ENCODE results near the gene MYBBP1A. TPM values are rescaled to one million over a fixed set of nuclear protein-coding genes. Genes with fewer than 3 reads are reported as not detected.

The MYBBP1A gene
- total RNA-seq, 1 experiment from 2014 or later = 123 TPM

DNA sequence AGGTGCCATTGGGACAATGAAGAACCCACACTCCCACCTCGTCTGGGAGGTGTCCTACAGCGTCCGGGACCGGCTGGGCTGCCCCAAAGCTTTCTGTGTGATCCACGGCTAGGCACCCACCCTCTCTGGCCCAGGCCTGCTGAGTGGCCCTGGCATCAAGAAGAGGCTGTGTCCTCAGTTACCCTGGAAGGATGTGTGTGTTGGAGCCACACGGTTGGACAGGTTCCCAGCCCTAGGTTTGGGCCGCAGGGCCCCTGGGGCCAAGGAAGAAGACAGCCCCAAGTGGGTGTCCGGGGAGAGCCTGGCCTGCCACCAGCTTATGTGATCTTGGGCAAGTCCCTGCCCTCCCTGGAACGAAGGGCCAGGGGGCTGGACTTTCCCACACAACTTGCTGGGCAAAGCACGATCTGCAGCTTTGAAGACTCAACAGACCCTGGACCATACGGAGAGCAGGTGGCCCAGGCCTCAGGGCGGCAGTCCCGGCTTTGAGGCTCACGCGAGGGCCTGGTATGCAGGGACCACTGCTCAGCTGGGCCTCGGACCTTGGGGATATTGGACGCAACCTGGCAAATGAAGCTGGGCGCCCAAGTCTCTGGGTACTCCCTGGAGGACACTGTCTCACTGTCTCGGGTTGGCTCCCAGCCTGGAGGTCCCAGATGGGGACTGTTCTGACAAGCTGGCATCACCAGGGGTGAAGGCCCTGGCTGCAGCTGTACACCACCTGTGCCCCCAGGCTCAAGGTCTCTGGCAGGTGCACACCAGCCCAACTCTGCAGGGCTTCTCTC lies 17.5 kb downstream of the MYBBP1A start:
- Mint-ChIP-seq H3K27ac (ENCODE audit: low read depth, unreplicated experiment) (no peak overlapping the region), H3K36me3 (ENCODE audit: insufficient read depth, unreplicated experiment) (peaks cover 58% of the 10 kb centered on the region), H3K4me1 (ENCODE audit: insufficient read depth, unreplicated experiment) (peaks cover 5% of the 10 kb centered on the region), H3K27me3 (ENCODE audit: insufficient read depth, unreplicated experiment) (no peaks in the 10 kb centered on the region), H3K9me3 (ENCODE audit: unreplicated experiment) (no peaks in the 10 kb centered on the region), H3K4me3 (ENCODE audit: unreplicated experiment) (no peak overlapping the region)
- DNase-seq (ENCODE audit: unreplicated experiment) = no peak
- ChIA-PET POLR2A (interaction anchor here (0.5 to 2.9 kb wide), 5 partner anchors 12 to 297 kb away, joined by 3 to 15 read pairs (median 6); partner anchors contain the start of gene MYBBP1A), CTCF (no interaction called here)
- no TSS peak for BruUV-seq (replicated peaks)
- intact Hi-C loops (cut with micrococcal nuclease) = no loop called here
- TF ChIP-seq, protein P1, sequence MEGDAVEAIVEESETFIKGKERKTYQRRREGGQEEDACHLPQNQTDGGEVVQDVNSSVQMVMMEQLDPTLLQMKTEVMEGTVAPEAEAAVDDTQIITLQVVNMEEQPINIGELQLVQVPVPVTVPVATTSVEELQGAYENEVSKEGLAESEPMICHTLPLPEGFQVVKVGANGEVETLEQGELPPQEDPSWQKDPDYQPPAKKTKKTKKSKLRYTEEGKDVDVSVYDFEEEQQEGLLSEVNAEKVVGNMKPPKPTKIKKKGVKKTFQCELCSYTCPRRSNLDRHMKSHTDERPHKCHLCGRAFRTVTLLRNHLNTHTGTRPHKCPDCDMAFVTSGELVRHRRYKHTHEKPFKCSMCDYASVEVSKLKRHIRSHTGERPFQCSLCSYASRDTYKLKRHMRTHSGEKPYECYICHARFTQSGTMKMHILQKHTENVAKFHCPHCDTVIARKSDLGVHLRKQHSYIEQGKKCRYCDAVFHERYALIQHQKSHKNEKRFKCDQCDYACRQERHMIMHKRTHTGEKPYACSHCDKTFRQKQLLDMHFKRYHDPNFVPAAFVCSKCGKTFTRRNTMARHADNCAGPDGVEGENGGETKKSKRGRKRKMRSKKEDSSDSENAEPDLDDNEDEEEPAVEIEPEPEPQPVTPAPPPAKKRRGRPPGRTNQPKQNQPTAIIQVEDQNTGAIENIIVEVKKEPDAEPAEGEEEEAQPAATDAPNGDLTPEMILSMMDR (IDR thresholded peaks at IDR 0.05; ENCODE audit: unreplicated experiment) = no peak

DNA sequence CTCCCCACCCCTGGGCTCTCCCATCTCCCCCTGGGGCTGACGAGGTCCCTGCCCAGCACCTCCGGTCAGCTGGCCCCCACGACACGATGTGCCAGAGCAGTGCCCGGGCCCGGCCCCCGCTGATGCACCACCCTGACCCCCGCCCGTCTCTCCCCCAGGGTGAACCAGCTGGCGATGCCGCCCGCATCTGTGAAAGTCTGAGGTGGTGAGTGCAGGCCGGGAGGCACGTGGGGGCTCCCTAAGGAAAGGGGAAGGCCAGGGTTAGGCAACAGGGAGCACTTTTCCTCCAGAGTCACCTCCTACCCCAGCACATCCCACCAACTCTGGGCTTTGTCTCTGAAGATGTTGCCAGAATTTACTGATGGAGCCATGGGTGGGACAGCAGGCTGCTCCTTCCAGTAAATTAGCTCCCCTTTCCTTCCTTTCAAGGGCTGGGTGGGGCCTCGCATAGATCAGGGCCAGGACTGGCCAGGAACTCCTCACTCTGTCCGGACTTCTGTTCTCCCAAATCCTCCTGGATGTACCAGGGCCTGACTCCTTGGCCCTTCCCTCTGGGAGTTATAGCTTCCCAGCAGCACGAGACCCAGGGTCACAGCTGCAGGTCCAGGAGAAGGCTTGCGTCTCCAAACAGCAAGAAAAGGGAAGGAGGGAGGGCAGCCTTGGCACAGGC lies 18.3 kb downstream of the MYBBP1A start:
- POLR2A ChIA-PET = interaction anchor here (0.5 to 2.9 kb wide), 5 partner anchors 11 to 298 kb away, joined by 3 to 15 read pairs (median 6); partner anchors contain the start of gene MYBBP1A
- H3K27ac Mint-ChIP-seq (ENCODE audit: low read depth, unreplicated experiment) = no peak overlapping the region

DNA sequence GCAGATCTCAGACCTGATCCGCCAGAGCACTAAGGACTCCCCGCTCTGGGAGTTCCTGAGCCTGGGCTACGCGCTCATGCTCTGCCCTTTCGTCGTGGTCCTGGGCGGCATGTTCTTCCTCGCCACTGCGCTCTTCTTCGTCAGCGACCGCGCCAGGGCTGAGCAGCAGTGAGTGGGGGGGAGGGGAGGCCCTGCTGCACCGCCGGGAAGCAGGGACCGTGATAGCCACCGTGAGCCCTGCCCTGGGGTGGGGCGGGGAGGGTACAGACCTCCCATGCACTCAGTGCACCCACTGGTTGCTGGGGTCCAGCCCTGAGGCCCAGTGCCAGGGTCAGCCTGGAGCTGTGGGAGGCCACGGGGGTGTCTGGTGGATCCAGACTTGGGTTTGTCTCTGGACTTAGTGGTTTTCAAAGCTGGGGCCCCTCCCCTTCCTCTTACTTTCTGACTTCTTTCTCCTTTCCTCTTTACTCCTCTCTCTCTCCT lies 18.9 kb downstream of the MYBBP1A start:
- Mint-ChIP-seq H3K4me3 (ENCODE audit: unreplicated experiment) (no peak overlapping the region), H3K27me3 (ENCODE audit: insufficient read depth, unreplicated experiment) (peaks cover 12% of the 10 kb centered on the region), H3K36me3 (ENCODE audit: insufficient read depth, unreplicated experiment) (peaks cover 51% of the 10 kb centered on the region), H3K27ac (ENCODE audit: low read depth, unreplicated experiment) (no peak overlapping the region), H3K4me1 (ENCODE audit: insufficient read depth, unreplicated experiment) (peaks cover 5% of the 10 kb centered on the region), H3K9me3 (ENCODE audit: unreplicated experiment) (no peaks in the 10 kb centered on the region)
- intact Hi-C loops (cut with micrococcal nuclease) = no loop called here
- TF ChIP-seq, protein P1 (IDR thresholded peaks at IDR 0.05; ENCODE audit: unreplicated experiment) = no peak
- CTCF ChIA-PET = interaction anchor here (0.5 to 0.6 kb wide), 2 partner anchors 19 to 232 kb away, joined by 3 to 4 read pairs; partner anchors contain the start of gene MYBBP1A
- DNase-seq (ENCODE audit: unreplicated experiment) = no peak
- BruUV-seq (replicated peaks) = no TSS peak
- POLR2A ChIA-PET = interaction anchor here (1.1 kb wide), 1 partner anchor 10 kb away, joined by 7 read pairs; no protein-coding TSS in a partner anchor

More for the DNA sequence above, 18.3 kb downstream of the MYBBP1A start:
- no TSS peak for BruUV-seq (replicated peaks)
- TF ChIP-seq, protein P1 (IDR thresholded peaks at IDR 0.05; ENCODE audit: unreplicated experiment) = no peak
- intact Hi-C loops (cut with micrococcal nuclease) = no loop called here
- no peak for DNase-seq (ENCODE audit: unreplicated experiment)
- Mint-ChIP-seq H3K9me3 (ENCODE audit: unreplicated experiment) (no peaks in the 10 kb centered on the region), H3K4me3 (ENCODE audit: unreplicated experiment) (no peak overlapping the region), H3K36me3 (ENCODE audit: insufficient read depth, unreplicated experiment) (peaks cover 52% of the 10 kb centered on the region), H3K27me3 (ENCODE audit: insufficient read depth, unreplicated experiment) (peaks cover 7% of the 10 kb centered on the region), H3K4me1 (ENCODE audit: insufficient read depth, unreplicated experiment) (peaks cover 5% of the 10 kb centered on the region)
- CTCF ChIA-PET = interaction anchor here (0.5 kb wide), 1 partner anchor 232 kb away, joined by 3 read pairs; no protein-coding TSS in a partner anchor

Measured in MCF 10A (cell line).